Limb (tissue), 2 donors: Measurements from ENCODE around the gene MPPED2.
"Not testable (repeated sequence)": the region's sequence is repeated elsewhere in the genome, so short reads cannot be mapped to it uniquely, and the experiment has no call there.

Experiments
- DNase-seq, 2 donors: peaks; one replicate each; pipeline ENCODE4 v3.0.0-alpha.2; 2016; ENCODE audit errors: extremely low spot score in 2 of 2

Gene MPPED2

GRCh38 chr11:30579415-30580175 lies 6.6 kb downstream of the MPPED2 start:
- DNase-seq = no peak

- DNase-seq = no peak
Measured at GRCh38 chr11:30578406-30578805, 7.7 kb downstream of the MPPED2 start.

DNA sequence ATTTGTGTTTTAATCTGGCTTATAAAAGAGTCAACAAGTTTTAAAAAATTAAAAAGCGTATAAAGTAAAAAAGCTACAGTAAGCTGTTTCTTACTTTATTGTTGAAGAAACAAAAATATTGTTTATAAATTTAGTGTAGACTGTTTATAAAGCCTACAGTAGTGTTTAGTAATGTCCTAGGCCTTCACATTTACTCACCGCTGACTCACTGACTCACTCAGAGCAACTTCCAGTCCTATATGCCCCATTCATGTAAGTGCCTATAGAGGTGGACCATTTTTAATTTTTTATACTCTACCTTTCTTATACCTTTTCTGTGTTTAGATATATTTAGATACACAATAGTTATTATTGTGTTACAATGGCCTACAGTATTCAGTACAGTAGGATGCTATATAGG lies 12.2 kb downstream of the MPPED2 start:
- DNase-seq = no peak

- no peak for DNase-seq
Measured at GRCh38 chr11:30568931-30569330, 17.2 kb downstream of the MPPED2 start.

GRCh38 chr11:30567644-30568043 lies 18.5 kb downstream of the MPPED2 start:
- DNase-seq = no peak

DNA sequence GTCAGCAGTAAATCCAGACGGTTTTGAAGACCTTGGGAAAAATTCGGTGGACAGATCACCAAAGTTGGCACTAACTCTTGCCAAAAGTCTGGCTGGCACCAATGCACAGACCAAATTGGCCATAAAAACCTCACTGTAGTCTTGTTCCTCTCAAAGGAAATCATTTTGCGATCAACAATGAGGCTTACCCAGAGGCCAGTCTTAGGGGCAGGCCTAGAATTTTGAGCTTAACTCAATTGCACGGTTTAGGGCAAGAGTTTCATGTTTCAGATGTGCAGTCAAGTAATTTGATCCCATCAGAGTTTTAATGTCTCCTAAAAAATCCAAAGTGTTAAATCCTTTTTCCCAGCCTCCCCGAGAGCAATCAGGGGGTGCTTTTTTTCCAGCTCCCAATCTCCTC lies 19.0 kb downstream of the MPPED2 start:
- no peak for DNase-seq

DNA sequence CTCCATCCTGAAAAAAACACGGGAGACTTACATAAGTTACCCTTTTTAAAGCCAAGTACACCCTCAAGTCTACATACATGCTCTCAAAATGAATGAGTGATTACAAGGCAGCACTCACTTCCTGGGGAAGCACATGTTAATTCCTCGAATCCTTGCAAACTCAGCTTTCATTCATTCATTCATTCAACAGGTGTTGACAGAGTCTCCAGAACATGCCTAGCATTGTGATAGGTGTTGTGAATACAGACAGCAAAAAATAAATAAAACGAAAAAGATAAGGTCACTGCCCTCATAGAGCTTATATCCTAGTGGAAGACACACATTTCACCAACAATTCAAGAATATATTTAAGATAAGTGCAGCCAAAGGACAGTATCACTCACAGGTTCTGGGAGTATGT lies 19.7 kb downstream of the MPPED2 start:
- DNase-seq = no peak

- DNase-seq = no peak
Measured at GRCh38 chr11:30565027-30565426, 21.1 kb downstream of the MPPED2 start.

GRCh38 chr11:30561691-30562415 lies 24.3 kb downstream of the MPPED2 start:
- DNase-seq = no peak

DNA sequence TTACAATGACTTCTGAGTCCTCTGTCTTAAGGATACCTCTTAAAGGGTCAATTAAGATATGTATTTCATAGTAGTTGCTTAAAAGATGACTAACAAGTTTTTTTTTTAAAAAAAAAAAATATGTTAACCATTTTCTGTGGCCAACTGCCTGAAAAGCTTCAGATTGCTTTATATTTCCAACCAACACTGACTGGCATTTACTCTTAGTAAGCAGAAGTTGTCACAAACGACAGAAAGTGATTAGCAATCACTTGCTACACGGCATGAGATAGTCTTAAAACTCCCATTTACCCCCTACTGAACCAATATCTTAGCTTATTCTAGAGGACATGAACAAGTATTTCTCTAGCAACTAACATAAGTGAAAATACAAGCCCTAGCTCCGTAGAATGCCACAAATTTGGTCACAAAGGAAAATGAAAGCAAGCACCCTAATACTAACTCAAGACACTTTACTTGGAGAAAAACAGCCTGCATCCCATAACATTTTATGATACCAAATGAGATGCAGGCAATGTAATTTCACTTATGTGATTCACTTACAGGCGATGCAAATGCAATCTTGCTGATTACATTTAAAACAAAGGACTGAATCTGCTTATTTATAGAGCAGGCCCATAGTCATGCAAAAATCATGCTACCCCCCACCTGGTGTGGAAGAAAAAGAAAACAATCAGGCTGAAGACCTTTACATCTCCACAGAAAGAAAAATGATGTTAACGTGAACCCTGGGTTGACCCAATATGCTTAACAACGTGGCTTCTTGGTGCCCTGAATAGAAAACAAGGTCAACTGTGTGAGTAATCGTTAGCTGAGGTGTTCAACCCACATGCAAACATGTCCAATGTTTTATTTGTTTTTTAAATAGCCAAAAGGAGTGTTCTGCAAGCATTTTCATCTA lies 25.7 kb downstream of the MPPED2 start:
- no peak for DNase-seq

DNA sequence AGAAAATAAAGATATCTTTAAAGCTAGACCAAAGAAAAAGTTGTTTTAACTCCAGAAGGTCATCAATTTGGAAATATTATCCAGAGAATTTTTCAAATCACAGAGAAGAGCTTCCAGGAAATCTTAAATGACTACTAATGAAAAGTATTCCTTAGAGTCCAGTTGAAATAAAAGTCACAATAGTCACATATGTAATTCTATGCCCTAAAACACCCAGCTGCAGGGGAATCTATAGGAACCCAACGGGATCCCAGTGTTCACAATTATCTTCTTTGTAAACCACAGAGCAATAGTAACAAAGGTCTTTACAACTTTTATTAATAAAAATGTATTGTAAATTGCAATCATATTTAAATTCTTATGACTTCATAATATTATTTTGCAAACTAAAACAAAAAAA lies 27.1 kb downstream of the MPPED2 start:
- no peak for DNase-seq

- not testable (repeated sequence) for DNase-seq
Measured at GRCh38 chr11:30554587-30554986, 31.6 kb downstream of the MPPED2 start.

GRCh38 chr11:30553521-30554110 lies 32.5 kb downstream of the MPPED2 start:
- no peak for DNase-seq

GRCh38 chr11:30552839-30553238 lies 33.3 kb downstream of the MPPED2 start:
- no peak for DNase-seq

- DNase-seq = no peak
Measured at GRCh38 chr11:30550022-30550542, 36.1 kb downstream of the MPPED2 start.

GRCh38 chr11:30549565-30549964 lies 36.6 kb downstream of the MPPED2 start:
- DNase-seq = no peak

- DNase-seq = no peak
Measured at GRCh38 chr11:30546334-30546733, 39.8 kb downstream of the MPPED2 start.

DNA sequence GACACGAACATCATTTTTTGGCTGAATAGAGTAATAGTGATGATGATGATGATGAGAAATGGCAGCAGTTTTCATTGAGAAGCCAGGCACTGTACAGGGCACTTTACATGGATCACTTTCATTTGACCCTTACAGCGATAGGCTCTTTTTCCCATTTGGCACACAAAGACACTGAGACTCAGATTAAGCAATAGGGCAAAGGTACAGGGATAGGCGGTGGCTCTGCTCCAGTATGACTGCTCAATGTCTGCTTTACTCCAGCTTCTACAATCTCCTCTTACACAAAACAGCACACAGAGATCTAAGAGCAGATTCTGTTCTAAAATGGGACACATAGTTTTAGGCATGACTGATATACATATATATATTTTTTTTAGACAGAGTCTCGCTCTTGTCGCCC lies 40.6 kb downstream of the MPPED2 start:
- DNase-seq = no peak

- DNase-seq = no peak
Measured at GRCh38 chr11:30543066-30543465, 43.1 kb downstream of the MPPED2 start.

GRCh38 chr11:30540781-30541180 lies 45.4 kb downstream of the MPPED2 start:
- DNase-seq = no peak

- DNase-seq = no peak
Measured at GRCh38 chr11:30538251-30538650, 47.9 kb downstream of the MPPED2 start.
